HG02642 (cell line): ENCODE data around the gene REEP3.

ENCODE experiments used
- ATAC-seq: cut with Tn5 transposase; IDR thresholded peaks from one replicate; pipeline ENCODE4 v1.9.1; 2021; ENCODE audit warnings: mild to moderate bottlenecking; ENCODE audit not compliant: unreplicated experiment, poor library complexity

The REEP3 gene

DNA sequence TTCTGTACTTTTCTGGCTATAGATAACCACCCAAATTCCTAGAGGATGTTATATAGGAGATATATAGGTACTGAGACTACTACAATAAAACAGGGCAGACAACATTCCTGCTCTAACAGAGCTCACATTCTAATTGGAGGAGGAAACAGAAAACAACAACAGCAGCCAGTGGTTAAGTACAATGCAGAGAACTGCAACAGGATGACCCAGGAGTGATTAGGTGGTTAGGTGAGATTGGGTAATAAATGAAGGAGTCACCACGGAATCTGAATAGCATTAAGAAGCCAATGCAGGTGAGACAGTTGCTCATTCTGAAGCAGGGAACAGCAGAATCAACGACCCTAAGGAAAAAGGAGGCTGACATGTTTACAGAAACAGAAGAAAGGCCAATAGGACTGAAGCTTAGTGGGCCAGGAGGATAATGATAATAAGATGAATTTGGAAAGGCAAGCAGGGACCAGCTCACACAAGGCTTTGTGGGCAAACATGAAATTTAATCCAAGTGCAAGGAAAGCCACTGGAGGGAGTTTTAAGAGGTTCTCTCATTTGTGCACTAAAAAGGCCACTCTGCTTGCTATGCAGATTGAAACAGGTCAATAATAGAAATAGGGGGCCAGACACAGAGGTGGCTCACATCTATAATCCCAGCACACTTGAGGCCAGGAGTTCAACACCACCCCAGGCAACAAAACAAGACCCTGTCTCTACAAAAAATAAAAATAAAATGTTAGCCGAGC lies 16.9 kb upstream of the REEP3 start:
- no peak for ATAC-seq

DNA sequence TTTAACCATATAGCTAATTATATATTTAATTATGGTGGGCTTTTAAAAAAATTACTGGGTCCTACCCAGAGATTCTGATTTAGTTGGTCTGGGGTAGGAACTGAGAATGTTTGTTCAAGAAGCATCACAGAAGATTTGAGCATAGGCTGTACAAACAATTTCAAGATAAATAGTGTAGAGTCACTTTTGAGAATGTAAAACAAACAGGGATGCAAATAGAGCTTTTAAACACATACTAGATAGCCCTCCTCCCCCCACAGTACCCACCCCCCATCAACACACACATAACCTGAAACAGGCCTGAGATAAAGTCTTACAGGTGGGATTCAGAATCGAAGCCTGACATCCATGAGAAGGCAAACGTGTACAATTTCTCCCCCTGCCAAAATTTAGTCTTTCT lies 15.6 kb upstream of the REEP3 start:
- no peak for ATAC-seq

DNA sequence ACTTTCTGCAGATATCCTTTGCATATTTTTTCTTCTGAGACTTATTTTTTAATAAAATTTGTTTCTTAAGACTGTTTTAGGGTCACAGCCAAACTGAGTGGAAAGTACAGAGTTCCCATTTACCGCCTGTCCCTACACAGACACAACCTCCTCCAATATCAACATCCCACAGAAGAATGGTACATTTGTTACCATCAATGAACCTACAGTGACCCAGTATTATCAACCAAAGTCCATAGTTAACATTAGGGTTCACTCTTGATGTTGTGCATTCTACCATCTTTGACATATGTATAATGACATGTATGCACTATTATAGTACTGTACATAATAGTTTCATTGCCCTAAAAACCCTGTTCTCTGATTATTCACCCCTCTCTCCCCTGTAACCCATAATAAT lies 14.6 kb upstream of the REEP3 start:
- no peak for ATAC-seq

- ATAC-seq: peak; percentile 42
Observed at GRCh38 chr10:63515002-63515763, 6.0 kb upstream of the REEP3 start.

DNA sequence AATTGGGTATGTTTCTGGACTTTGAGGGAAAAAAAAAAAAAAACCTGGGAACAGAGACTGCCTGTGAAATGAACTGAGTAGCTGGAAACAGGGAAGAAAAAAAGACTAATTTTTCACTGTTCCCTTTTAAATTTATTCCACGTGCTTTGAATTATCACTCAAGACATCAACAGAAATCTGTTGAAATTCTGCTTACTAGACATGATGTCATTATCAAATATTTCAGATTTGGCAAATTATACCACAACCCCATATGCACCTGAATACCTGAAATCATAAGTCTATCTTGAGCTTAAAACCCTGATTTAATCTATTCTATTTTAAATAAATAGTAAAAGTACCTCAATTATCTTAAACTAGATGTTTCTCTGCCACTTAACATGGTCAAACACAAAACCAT lies 5.0 kb upstream of the REEP3 start:
- no peak for ATAC-seq

GRCh38 chr10:63518690-63519288 lies 2.4 kb upstream of the REEP3 start:
- no peak for ATAC-seq

GRCh38 chr10:63521416-63522276 lies 445 bp downstream of the REEP3 start:
- peak; percentile 78 for ATAC-seq

DNA sequence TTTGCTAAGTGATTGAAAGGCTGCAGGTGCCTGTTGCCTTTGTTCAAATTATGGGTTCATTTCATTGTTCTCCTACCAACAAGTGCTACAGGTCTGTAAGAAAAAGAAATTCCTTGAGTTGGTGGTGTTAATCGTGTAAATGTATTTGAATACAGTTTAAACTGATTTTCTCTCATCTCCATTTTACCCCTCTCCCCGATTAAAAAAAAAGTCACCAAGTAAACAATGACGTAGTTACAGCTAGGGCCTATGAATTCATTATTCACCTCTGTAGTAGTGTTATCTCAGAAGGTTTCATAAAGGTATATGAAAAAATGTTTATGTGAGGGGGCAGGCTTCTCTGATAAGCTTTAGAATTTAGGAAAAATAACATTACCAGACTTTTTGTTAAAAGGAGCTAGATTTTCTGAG lies 1.1 kb downstream of the REEP3 start:
- ATAC-seq: no peak

DNA sequence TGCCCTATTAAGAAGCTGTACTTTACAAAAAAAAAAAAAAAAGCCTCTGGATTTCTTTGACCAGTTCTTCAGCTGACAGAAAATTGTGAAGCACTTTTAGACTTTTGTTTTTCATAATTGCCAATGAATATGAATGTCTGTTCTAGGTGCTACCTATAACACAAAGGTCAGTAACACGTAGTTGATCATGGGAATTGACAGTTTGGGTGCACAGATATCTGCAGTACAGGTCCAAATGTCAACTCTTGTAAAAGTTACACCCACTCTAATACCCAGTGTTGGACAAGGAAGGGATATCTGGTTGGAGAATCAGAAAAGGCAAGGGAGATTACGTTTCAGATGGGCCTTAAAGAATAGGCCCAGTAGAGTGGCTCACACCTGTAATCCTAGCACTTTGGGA lies 1.8 kb downstream of the REEP3 start:
- no peak for ATAC-seq

DNA sequence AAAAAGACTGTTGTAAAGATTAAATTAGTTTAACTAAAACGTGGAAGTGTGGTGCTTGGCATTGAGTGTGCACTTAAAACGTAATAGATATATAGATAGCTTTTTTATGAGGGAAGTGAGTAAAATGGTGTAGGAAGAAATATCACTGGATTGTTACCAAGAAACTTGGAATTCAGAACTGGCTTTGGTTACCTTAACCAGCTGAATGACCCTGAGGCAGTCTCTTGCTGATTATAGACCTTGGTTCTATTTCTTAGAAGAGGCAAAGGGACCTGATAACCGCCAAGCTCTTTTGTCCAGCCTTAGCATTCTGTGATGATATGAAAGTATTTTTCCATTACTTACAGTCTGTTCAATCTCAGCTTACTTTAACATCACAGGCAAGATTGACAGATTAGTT lies 3.8 kb downstream of the REEP3 start:
- ATAC-seq: no peak

- ATAC-seq: no peak
Observed at GRCh38 chr10:63527401-63527800, 6.2 kb downstream of the REEP3 start.

GRCh38 chr10:63528084-63528744 lies 7.0 kb downstream of the REEP3 start:
- ATAC-seq: no peak

DNA sequence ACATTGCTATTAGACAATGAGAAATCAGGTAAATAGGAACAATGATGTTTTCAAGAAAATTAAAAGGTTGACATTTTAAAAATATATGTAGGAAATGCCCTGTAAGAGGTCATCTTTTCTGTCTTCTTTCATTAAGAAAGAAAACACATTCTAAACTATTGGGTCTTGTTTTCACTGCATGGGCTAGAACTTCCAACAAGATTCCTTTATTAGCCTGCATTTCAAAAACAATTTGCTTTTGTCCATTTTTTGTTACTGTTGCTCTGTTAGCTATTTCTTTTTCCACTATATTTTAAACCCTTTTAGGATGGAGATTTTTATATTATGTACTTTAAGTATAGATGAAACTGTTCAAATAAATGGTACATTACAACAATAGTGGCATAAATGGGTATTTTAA lies 9.2 kb downstream of the REEP3 start:
- no peak for ATAC-seq

- ATAC-seq: no peak
Observed at GRCh38 chr10:63534723-63535122, 13.5 kb downstream of the REEP3 start.

- no peak for ATAC-seq
Observed at GRCh38 chr10:63536698-63537097, 15.5 kb downstream of the REEP3 start.

DNA sequence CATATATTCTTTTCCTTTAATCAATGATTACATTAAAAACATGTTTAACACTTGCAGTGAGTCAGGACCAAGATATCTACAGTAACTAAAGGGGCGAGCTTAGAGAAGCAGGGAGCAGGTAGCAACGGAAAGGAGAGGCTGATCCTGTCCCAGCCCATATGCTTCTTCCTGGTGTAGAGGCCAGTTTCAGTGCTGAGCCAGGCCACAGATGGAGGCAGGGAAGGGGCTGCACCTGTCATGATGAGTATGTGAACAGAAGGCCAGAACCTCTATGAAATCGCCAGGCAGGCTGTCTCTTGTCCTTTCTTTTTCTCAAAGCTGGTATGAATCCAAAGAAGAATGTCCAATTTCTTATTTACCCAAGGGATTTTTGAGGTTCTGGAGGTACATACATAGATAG lies 16.3 kb downstream of the REEP3 start:
- no peak for ATAC-seq

- no peak for ATAC-seq
Observed at GRCh38 chr10:63539377-63539776, 18.2 kb downstream of the REEP3 start.

DNA sequence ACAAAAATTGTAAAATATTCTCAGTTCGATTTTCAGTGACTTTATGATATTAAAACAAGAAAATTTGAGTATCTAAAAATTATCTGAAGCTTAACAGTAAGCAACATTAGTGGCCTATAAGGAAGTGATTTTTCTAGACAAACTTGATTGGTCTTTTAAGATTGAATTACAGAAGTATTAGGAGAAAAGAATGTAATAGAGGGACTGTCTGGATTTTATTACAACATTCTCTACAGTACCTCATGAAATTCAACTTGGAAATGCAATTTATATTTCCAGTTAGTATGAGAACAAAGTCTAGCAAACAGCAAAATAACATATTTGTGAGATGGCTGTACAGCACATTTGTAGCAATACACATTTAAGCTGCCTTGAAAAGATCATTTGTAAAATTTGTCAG lies 18.8 kb downstream of the REEP3 start:
- ATAC-seq: no peak

DNA sequence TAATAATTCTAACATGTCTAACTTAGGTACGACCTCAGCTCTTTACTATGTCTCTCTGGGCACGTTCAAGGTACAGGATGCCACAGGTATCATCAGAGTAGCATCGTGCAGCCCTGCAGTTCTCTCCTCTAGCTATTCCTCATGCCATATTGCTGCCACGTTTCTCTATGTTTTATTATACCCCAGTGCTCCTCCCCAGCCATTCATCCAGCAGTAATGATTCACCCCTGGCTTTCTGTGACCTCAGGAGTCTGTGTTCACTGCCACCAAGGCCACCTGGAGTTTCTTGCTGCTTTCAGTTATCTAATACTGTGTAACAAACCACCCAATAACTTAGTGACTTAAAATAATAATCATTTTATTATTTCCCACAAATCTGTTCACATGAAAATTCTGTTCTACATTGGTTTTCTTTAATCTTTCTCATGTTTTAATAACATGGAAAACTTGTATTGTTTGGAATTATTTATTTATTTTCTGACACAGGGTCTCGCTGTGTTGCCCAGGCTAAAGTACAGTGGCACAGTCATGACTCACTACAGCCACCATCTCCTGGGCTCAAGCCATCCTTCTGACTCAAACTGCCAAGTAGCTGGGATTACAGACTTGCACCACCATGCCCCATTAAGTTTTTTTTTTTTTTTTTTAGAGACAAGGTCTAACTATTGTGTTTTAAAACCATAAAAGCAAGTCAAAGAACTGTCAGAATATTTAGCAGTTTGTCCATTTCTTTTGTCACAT lies 21.8 kb downstream of the REEP3 start:
- no peak for ATAC-seq
